Colon (tissue), 2 donors: Measurements from ENCODE around the gene TOP1.

Experiments used
- FAIRE-seq: peaks from 2 replicates; lab custom pipeline; 2012; peaks lifted over from hg19 to GRCh38; lab: Jason Lieb, UNC
- donor health status: control.
- donor health status: control.

Gene TOP1

GRCh38 chr20:41169791-41170351 lies 141.2 kb downstream of the TOP1 start:
- FAIRE-seq = no peak

- no peak for FAIRE-seq
Measured at GRCh38 chr20:41170386-41171105, 141.9 kb downstream of the TOP1 start.

GRCh38 chr20:41171736-41172295 lies 143.2 kb downstream of the TOP1 start:
- FAIRE-seq = no peak

- no peak for FAIRE-seq
Measured at GRCh38 chr20:41172296-41173140, 143.9 kb downstream of the TOP1 start.

- no peak for FAIRE-seq
Measured at GRCh38 chr20:41173161-41173721, 144.6 kb downstream of the TOP1 start.

GRCh38 chr20:41173791-41174341 lies 145.2 kb downstream of the TOP1 start:
- no peak for FAIRE-seq
